Activated CD8-positive, alpha-beta memory T cell treated with anti-CD3 and anti-CD28 coated beads for 4 hours (primary cell): ENCODE measurements around the gene BRD7.

Experiments
- DNase-seq, 2 donors: peaks; one replicate each; pipeline ENCODE4 v3.0.0-alpha.2; 2020; ENCODE audit warnings: low read depth in 2 of 2

The BRD7 gene

GRCh38 chr16:50272687-50273381 lies 96.0 kb downstream of the BRD7 start:
- DNase-seq: no peak

GRCh38 chr16:50272111-50272571 lies 96.6 kb downstream of the BRD7 start:
- DNase-seq: no peak

- no peak for DNase-seq
These were observed 97.4 kb downstream of the BRD7 start for GRCh38 chr16:50271148-50272041.

GRCh38 chr16:50270510-50271147 lies 98.2 kb downstream of the BRD7 start:
- DNase-seq: no peak

GRCh38 chr16:50269769-50270509 lies 98.8 kb downstream of the BRD7 start:
- DNase-seq: no peak

- no peak for DNase-seq
These were observed 99.6 kb downstream of the BRD7 start for GRCh38 chr16:50269061-50269705.

- DNase-seq: no peak
These were observed 100.4 kb downstream of the BRD7 start for GRCh38 chr16:50268352-50268751.

GRCh38 chr16:50267651-50268050 lies 101.1 kb downstream of the BRD7 start:
- no peak for DNase-seq

- DNase-seq: no peak
These were observed 101.6 kb downstream of the BRD7 start for GRCh38 chr16:50267151-50267631.

- peak; percentile 70 to 75 for DNase-seq
These were observed 102.3 kb downstream of the BRD7 start, which contains the start of gene ADCY7 for GRCh38 chr16:50266337-50267091. TSS of gene ADCY7 (plus strand) at chr16:50266551. CDS start at chr16:50288180, 21,629 bp downstream.
